ENCODE results near the gene BIRC2. TPM values are rescaled to one million over a fixed set of nuclear protein-coding genes. Genes with fewer than 3 reads are reported as not detected.

The BIRC2 gene
- total RNA-seq, 4 donors from 2014 or later, result 43.9 to 152 (median 72.9) TPM

DNA sequence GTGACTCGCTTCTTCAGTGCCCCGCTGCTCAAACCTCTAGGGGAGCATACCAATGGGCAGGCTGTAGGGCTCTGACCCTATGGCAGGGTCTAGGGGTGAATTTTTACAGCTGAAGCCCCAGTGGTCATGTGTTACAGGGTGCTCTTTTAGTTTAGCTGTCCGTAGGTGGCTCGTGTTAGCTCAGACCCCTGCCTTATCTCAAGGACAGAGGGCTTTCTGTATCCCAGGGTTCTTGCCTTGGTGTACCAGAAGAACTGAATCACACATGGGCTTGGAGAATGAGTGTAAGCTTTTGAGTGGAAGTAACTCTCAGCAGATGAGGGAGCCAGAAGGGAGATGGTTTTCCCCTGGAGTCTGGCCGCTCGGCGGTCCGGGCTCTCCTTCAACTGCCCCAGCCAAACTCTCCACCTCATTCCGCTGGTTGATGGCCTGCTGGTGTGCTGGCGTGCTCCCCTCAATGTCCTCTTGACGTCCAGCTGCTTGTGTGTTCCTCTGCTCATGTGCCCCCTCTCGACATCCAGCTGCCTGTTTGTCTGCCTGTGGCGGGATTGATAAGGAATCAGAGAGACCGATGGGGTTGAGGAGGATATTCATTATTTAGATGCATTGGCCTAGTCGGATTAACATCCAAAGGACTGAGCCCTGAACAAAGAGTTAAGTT lies 37.5 kb downstream of the BIRC2 start:
- 86 to 88% methylated on average over 15 of the region's 15 CpGs for WGBS, 2 donors
- H3K4me1 ChIP-seq, result no peaks in the 10 kb centered on the region
- H3K27me3 ChIP-seq, result no peaks in the 10 kb centered on the region
- TF ChIP-seq CTCF (IDR thresholded peaks at IDR 0.05) (no peak), POLR2A (IDR thresholded peaks at IDR 0.05) (no peak)
- no peak overlapping the region for H3K4me3 ChIP-seq (replicated peaks in 1 of 3)
- peaks cover 6 to 8% of the 10 kb centered on the region in 2 donors for H3K36me3 ChIP-seq
- H3K9me3 ChIP-seq, result no peaks in the 10 kb centered on the region
- intact Hi-C loops (cut with DNase I), result no loop called here
- no peak overlapping the region for H3K27ac ChIP-seq
- no peak for DNase-seq

DNA sequence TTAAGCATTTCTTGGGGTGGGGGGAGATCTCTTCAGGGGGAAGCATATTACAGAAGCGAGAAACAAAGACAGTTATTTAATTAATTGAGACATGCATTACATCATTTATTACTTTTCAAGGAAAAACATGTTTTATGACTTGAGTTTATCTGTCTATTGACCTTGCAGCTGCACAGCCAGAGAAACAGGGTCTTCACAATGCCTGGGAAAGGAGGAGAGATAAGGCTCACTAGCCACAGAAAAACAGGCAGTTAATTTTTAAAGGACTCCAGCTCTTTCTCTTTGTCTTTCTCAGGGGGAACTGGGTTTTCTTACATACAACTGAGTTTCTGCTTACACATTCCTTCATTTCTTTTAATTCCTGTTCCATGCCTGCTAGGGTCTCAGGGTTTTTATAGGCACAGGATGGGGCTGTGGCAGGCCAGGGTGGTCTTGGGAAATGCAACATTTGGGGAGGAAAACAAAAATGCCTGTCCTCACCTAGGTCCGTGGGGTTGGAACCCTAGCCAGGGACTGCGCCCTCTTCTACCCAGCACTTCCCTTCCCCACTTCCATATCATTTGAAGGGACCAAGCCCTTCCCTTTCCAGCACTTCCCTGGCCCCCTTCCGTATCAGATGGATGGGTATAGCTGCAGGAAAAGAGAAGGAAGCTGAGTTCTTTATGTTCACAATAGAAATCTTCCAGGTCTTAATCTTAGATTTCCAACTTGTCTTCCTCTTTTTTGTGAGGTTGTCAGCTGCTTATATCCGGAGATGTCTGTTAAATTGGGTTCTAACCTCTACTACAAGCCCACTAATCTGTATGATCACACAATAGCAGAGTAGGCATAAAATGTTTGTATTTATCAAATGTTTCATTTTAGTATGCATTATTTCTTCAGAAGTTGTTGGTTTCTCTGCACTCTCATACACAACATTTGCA lies 38.3 kb downstream of the BIRC2 start:
- 82 to 86% methylated on average over 5 of the region's 5 CpGs for WGBS, 2 donors
- Histone ChIP-seq H3K4me1 (no peaks in the 10 kb centered on the region), H3K27ac (no peak overlapping the region), H3K4me3 (replicated peaks in 1 of 3) (no peak overlapping the region), H3K36me3 (peaks cover 2 to 8% of the 10 kb centered on the region in 2 donors), H3K27me3 (no peaks in the 10 kb centered on the region), H3K9me3 (no peaks in the 10 kb centered on the region)
- intact Hi-C loops (cut with DNase I), result no loop called here
- TF ChIP-seq CTCF (IDR thresholded peaks at IDR 0.05), result no peak
- no peak for TF ChIP-seq POLR2A (IDR thresholded peaks at IDR 0.05)
- no peak for DNase-seq

GRCh38 chr11:102386136-102386734 lies 39.2 kb downstream of the BIRC2 start:
- Histone ChIP-seq H3K27ac (no peak overlapping the region), H3K9me3 (no peaks in the 10 kb centered on the region), H3K4me3 (replicated peaks in 1 of 3) (no peak overlapping the region), H3K4me1 (no peaks in the 10 kb centered on the region), H3K36me3 (peaks cover 0 to 2% of the 10 kb centered on the region in 2 donors), H3K27me3 (no peaks in the 10 kb centered on the region)
- WGBS, 2 donors, result 92 to 97% methylated on average over 2 of the region's 2 CpGs
- no peak for DNase-seq
- TF ChIP-seq POLR2A (IDR thresholded peaks at IDR 0.05) (no peak), CTCF (IDR thresholded peaks at IDR 0.05) (no peak)
- intact Hi-C loops (cut with DNase I), result no loop called here

DNA sequence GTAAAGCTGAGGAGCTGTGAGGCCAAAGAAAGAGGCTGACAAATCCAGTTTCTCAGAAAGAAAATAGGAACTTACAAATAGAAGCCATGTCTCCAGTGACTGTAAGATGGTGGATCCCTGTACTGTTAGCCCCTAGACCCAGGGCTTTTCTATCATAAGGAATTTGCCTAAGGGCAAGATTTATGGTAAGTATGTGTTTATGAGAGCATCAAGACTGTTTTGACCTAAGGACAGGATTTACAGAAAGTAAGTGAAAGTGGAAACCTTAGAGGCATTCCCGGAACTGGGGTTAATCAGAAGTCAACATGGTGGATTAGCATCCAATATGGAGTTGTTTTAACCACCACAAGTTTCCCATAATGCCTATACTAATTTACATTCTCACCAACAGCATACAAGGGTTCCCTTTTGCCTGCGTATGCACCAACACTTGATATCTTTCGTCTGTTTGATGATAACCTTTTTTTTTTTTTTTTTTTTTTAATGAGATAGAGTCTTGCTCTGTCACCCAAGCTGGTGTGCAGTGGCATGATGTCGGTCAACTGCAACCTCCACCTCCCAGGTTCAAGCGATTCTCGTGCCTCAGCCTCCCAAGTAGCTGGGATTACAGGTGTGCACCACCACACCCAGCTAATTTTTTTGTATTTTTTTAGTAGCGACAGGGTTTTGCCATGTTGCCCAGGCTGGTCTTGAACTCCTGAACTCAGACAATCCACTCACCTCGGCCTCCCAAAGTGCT lies 40.2 kb downstream of the BIRC2 start:
- no peak for DNase-seq
- Histone ChIP-seq H3K27me3 (no peaks in the 10 kb centered on the region), H3K4me1 (no peaks in the 10 kb centered on the region), H3K27ac (no peak overlapping the region), H3K9me3 (no peaks in the 10 kb centered on the region), H3K4me3 (replicated peaks in 1 of 3) (no peak overlapping the region), H3K36me3 (peaks cover 0 to 2% of the 10 kb centered on the region in 2 donors)
- intact Hi-C loops (cut with DNase I), result no loop called here
- TF ChIP-seq POLR2A (IDR thresholded peaks at IDR 0.05) (no peak), CTCF (IDR thresholded peaks at IDR 0.05) (no peak)
- WGBS, 2 donors, result 86% methylated on average over 8 of the region's 8 CpGs
